Spleen (tissue), 11 donors: ENCODE data around the gene AJAP1. TPM values are rescaled to one million over a fixed set of nuclear protein-coding genes. Genes with fewer than 3 reads are reported as not detected.
A peak's percentile ranks its signal among the peaks of the same experiment; 100 is the strongest.

ENCODE experiments used
- DNase-seq: peaks from one replicate; pipeline ENCODE4 v3.0.0-alpha.2; 2020
- H3K27ac ChIP-seq, 8 donors: fragments of 200-600 bp; sonication (generic) in 7 of 8; 1 replicate in 4 of 8; 2 replicates in 4 of 8; pipeline versions ENCODE4 v1.5.0 to v1.8.0; 2016 to 2021; ENCODE audit warnings: inconsistent platforms in 4 of 8, mild to moderate bottlenecking in 4 of 8, moderate library complexity in 1 of 8
- H3K27me3 ChIP-seq, 7 donors: fragments of 200-600 bp; sonication (generic) in 6 of 7; replicated peaks in 1 of 7; 1 replicate in 4 of 7; 2 replicates in 3 of 7; pipeline versions ENCODE4 v1.5.0 to v1.8.0; 2016 to 2021; ENCODE audit warnings: inconsistent platforms in 3 of 7, mild to moderate bottlenecking in 1 of 7
- H3K36me3 ChIP-seq, 6 donors: fragments of 200-600 bp; sonication (generic) in 5 of 6; 1 replicate in 4 of 6; 2 replicates in 2 of 6; pipeline versions ENCODE4 v1.5.0 to v1.8.0; 2016 to 2021; ENCODE audit warnings: inconsistent platforms in 2 of 6
- H3K4me1 ChIP-seq, 6 donors: fragments of 200-600 bp; sonication (generic) in 5 of 6; 1 replicate in 3 of 6; 2 replicates in 3 of 6; pipeline versions ENCODE4 v1.5.0 to v1.8.0; 2016 to 2021; ENCODE audit warnings: inconsistent platforms in 3 of 6
- H3K4me3 ChIP-seq, 8 donors: fragments of 200-600 bp; sonication (generic) in 7 of 8; 1 replicate in 4 of 8; 2 replicates in 4 of 8; pipeline versions ENCODE4 v1.5.0 to v1.8.0; 2016 to 2021; ENCODE audit warnings: inconsistent platforms in 4 of 8, mild to moderate bottlenecking in 4 of 8, moderate library complexity in 2 of 8
- H3K9me3 ChIP-seq, 8 donors: fragments of 200-600 bp; sonication (generic) in 7 of 8; 1 replicate in 4 of 8; 2 replicates in 4 of 8; pipeline versions ENCODE4 v1.5.0 to v1.8.0; 2016 to 2021; ENCODE audit warnings: inconsistent platforms in 4 of 8
- POLR2A ChIP-seq, 3 donors: fragments of 450-650 bp; IDR thresholded peaks; one replicate each; pipeline ENCODE4 v1.5.1; 2017; ENCODE audit warnings: antibody characterized with exemption in 3 of 3, mild to moderate bottlenecking in 1 of 3
- POLR2AphosphoS5 ChIP-seq, 3 donors: sonication (generic); formaldehyde crosslinking; IDR thresholded peaks; one replicate each; pipeline ENCODE4 v1.5.1; 2017; ENCODE audit warnings: antibody characterized with exemption in 3 of 3
- WGBS, 5 donors: extraction: QIAGEN DNeasy Blood & Tissue Kit in 3 of 5; methylation state at CpG; one replicate each; pipeline versions ENCODE4 v1.1.5 to v1.1.7; 2013 to 2018; 5-methylcytosine and 5-hydroxymethylcytosine counted together
- intact Hi-C: fragments of 100-400 bp; cut with DNase I; formaldehyde crosslinking; loops from one replicate; pipeline ENCODE4 v1.15.0; 2023; ENCODE audit warnings: low total_unique reads
- polyA plus RNA-seq, 3 donors: library from polyadenylated mRNA; stranded (reverse); fragments of 200-250 nt; gene quantifications; one replicate each; pipeline ENCODE4 v1.2.1, GENCODE V29; 2013
- total RNA-seq, 7 donors: library from RNA; depleted of rRNA in 3 of 7; stranded (reverse); fragments of >200 nt in 3 of 7; fragmentation: NEBNext Ultra II Directional in 4 of 7; extraction: Animal tissue kit (Norgen Biotek cat#: 25700) in 4 of 7; gene quantifications; one replicate each; pipeline versions ENCODE4 v1.1.0 to v1.2.1, GENCODE V29; 2016 to 2021
- TF ChIP-seq, protein P1 (sequence below), 11 experiments: fragments of 200-600 bp in 7 of 11; fragments of 450-650 bp in 4 of 11; sonication (generic) in 4 of 11; IDR thresholded peaks in 8 of 11; conservative IDR thresholded peaks in 3 of 11; 1 replicate in 7 of 11; 2 replicates in 4 of 11; pipeline versions ENCODE4 v1.4.0 to v1.8.0; 2016 to 2021; ENCODE audit warnings: antibody characterized with exemption in 11 of 11, inconsistent platforms in 4 of 11, mild to moderate bottlenecking in 1 of 11
- donor health status: healthy with polysubstance abuse.
- donor health status: DM: no; HTN: no; CAD: no; lungs with moderate emphysema.
- donor health status: DM: no; HTN: no; CAD: no.
- donor health status: Bipolar disorder and iron deficiency.
- donor health status: healthy.
- donor health status: DM: no; HTN: no; CAD: no.
- donor health status: DM: yes; HTN: yes; CAD: no.

Gene AJAP1
- total and polyA plus RNA-seq, 10 donors = 0.04 to 13.3 (median 2.4) TPM

GRCh38 chr1:4656533-4657140 lies 2.2 kb downstream of the AJAP1 start:
- Histone ChIP-seq H3K27ac (no peak overlapping the region), H3K4me1 (peaks cover 0 to 38% (median 23%) of the 10 kb centered on the region in 6 donors), H3K27me3 (peaks cover 3 to 100% (median 61%) of the 10 kb centered on the region in 7 donors), H3K36me3 (no peaks in the 10 kb centered on the region), H3K4me3 (peak overlapping the region in 5 of 8 donors; percentile 20 to 62 (median 35)), H3K9me3 (no peaks in the 10 kb centered on the region)
- 12 to 25% (median 14%) methylated on average over 16 to 17 of the region's 17 CpGs for WGBS, 5 donors
- TF ChIP-seq POLR2AphosphoS5 (IDR thresholded peaks at IDR 0.05) = no peak
- TF ChIP-seq, protein P1, sequence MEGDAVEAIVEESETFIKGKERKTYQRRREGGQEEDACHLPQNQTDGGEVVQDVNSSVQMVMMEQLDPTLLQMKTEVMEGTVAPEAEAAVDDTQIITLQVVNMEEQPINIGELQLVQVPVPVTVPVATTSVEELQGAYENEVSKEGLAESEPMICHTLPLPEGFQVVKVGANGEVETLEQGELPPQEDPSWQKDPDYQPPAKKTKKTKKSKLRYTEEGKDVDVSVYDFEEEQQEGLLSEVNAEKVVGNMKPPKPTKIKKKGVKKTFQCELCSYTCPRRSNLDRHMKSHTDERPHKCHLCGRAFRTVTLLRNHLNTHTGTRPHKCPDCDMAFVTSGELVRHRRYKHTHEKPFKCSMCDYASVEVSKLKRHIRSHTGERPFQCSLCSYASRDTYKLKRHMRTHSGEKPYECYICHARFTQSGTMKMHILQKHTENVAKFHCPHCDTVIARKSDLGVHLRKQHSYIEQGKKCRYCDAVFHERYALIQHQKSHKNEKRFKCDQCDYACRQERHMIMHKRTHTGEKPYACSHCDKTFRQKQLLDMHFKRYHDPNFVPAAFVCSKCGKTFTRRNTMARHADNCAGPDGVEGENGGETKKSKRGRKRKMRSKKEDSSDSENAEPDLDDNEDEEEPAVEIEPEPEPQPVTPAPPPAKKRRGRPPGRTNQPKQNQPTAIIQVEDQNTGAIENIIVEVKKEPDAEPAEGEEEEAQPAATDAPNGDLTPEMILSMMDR (IDR thresholded peaks at IDR 0.05 in 8 of 11, conservative IDR thresholded peaks at IDR 0.05 in 3 of 11) = no peak
- no peak for TF ChIP-seq POLR2A (IDR thresholded peaks at IDR 0.05)
- no peak for DNase-seq
- intact Hi-C loops = no loop called here

DNA sequence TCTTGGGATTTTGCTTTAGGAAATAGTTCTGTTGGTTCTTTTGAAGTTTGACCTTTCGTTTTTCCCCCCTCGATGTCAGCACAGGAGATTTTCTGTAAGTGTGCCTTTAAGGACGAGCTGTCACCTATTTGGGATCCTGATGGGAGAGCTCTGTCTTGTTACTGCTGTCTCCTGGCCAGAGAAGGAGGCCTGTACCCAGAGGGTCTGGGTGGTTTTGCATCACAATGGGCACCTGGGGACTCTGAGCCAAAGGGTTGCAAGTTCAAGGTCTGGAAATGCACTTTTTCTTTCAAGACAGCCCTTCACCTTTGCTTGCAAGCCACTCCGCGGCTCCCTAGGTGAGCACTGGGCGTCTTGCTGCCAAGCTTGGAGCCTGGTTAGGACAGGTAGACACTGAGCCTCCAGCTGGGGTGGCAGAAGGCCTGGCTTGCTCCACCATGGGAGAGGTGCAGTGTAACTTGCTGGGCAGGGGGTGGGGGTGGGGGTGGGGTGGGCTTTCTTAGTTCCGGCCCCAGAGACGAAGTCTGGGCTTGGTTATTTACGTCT lies 2.9 kb downstream of the AJAP1 start:
- TF ChIP-seq POLR2A (IDR thresholded peaks at IDR 0.05) (no peak), POLR2AphosphoS5 (IDR thresholded peaks at IDR 0.05) (no peak)
- TF ChIP-seq, protein P1 (IDR thresholded peaks at IDR 0.05 in 8 of 11, conservative IDR thresholded peaks at IDR 0.05 in 3 of 11) = no peak
- Histone ChIP-seq H3K36me3 (no peaks in the 10 kb centered on the region), H3K27me3 (peaks cover 3 to 93% (median 61%) of the 10 kb centered on the region in 7 donors), H3K4me1 (peaks cover 0 to 37% (median 22%) of the 10 kb centered on the region in 6 donors), H3K9me3 (no peaks in the 10 kb centered on the region), H3K4me3 (no peak overlapping the region), H3K27ac (no peak overlapping the region)
- WGBS, 5 donors = 16 to 23% (median 17%) methylated on average over 8 to 9 of the region's 9 CpGs
- no peak for DNase-seq
- intact Hi-C loops = no loop called here

- 22 to 40% (median 25%) methylated on average over 22 to 24 of the region's 24 CpGs for WGBS, 5 donors
- no peak for DNase-seq
- intact Hi-C loops = no loop called here
- H3K9me3 ChIP-seq = no peaks in the 10 kb centered on the region
- H3K27me3 ChIP-seq = peaks cover 0 to 93% (median 55%) of the 10 kb centered on the region in 7 donors
- TF ChIP-seq POLR2AphosphoS5 (IDR thresholded peaks at IDR 0.05) (no peak), POLR2A (IDR thresholded peaks at IDR 0.05) (no peak)
- TF ChIP-seq, protein P1 (IDR thresholded peaks at IDR 0.05 in 8 of 11, conservative IDR thresholded peaks at IDR 0.05 in 3 of 11) = no peak
- H3K4me3 ChIP-seq = no peak overlapping the region
- H3K4me1 ChIP-seq = peaks cover 0 to 29% (median 15%) of the 10 kb centered on the region in 6 donors
- no peaks in the 10 kb centered on the region for H3K36me3 ChIP-seq
- no peak overlapping the region for H3K27ac ChIP-seq
These were observed 3.6 kb downstream of the AJAP1 start for GRCh38 chr1:4657960-4658541.
